ENCODE results near the gene PRR19. TPM values are rescaled to one million over a fixed set of nuclear protein-coding genes. Genes with fewer than 3 reads are reported as not detected.

Gene PRR19
- total RNA-seq, 2 experiments from 2014 or later: 0.16 TPM; not detected in 1

- no peaks in the 10 kb centered on the region for H3K36me3 Mint-ChIP-seq (ENCODE audit: low read depth)
- no peak overlapping the region for H3K4me3 ChIP-seq (ENCODE audit: low read length)
- H3K27ac Mint-ChIP-seq: no peak overlapping the region
- H3K27me3 ChIP-seq (ENCODE audit: control insufficient read depth in 1 of 2, insufficient read depth in 2 of 2, low read length in 2 of 2): no peaks in the 10 kb centered on the region
- H3K36me3 ChIP-seq (ENCODE audit: insufficient read depth, low read length): peaks cover 2% of the 10 kb centered on the region
- ATAC-seq (ENCODE audit: poor library complexity): no peak
- peaks cover 3% of the 10 kb centered on the region for H3K4me1 ChIP-seq (ENCODE audit: insufficient read depth, low read length)
- DNase-seq: no peak
- H3K4me1 Mint-ChIP-seq (ENCODE audit: low read depth): peaks cover 7% of the 10 kb centered on the region
- H3K4me3 Mint-ChIP-seq: no peak overlapping the region
- ChIA-PET POLR2A (interaction anchor here (0.6 kb wide), 1 partner anchor 200 kb away, joined by 3 read pairs; the partner anchor contains the start of gene POU2F2), CTCF (no interaction called here)
- H3K27me3 Mint-ChIP-seq: no peaks in the 10 kb centered on the region
- H3K27ac ChIP-seq (ENCODE audit: low read depth in 1 of 2, low read length in 2 of 2): no peak overlapping the region
- no peak for TF ChIP-seq CTCF (IDR thresholded peaks at IDR 0.05)
- no peaks in the 10 kb centered on the region for H3K9me3 ChIP-seq (ENCODE audit: control insufficient read depth in 1 of 2, insufficient read depth in 1 of 2, low read length in 2 of 2)
- intact Hi-C loops (cut with DNase I, micrococcal nuclease): no loop called here
- no peaks in the 10 kb centered on the region for H3K9me3 Mint-ChIP-seq
Observed at GRCh38 chr19:42332059-42332458, 30.1 kb downstream of the PRR19 start.

GRCh38 chr19:42333018-42333417, 31.1 kb downstream of the PRR19 start:
- DNase-seq: no peak
- Mint-ChIP-seq H3K4me3 (no peak overlapping the region), H3K27ac (no peak overlapping the region), H3K27me3 (no peaks in the 10 kb centered on the region), H3K4me1 (ENCODE audit: low read depth) (peaks cover 5% of the 10 kb centered on the region), H3K9me3 (no peaks in the 10 kb centered on the region), H3K36me3 (ENCODE audit: low read depth) (no peaks in the 10 kb centered on the region)
- no peak for ATAC-seq (ENCODE audit: poor library complexity)
- no peaks in the 10 kb centered on the region for H3K9me3 ChIP-seq (ENCODE audit: control insufficient read depth in 1 of 2, insufficient read depth in 1 of 2, low read length in 2 of 2)
- H3K4me3 ChIP-seq (ENCODE audit: low read length): no peak overlapping the region
- intact Hi-C loops (cut with DNase I, micrococcal nuclease): no loop called here
- POLR2A ChIA-PET: no interaction called here
- H3K27ac ChIP-seq (ENCODE audit: low read depth in 1 of 2, low read length in 2 of 2): no peak overlapping the region
- H3K36me3 ChIP-seq (ENCODE audit: insufficient read depth, low read length): peaks cover 2% of the 10 kb centered on the region
- no peaks in the 10 kb centered on the region for H3K27me3 ChIP-seq (ENCODE audit: control insufficient read depth in 1 of 2, insufficient read depth in 2 of 2, low read length in 2 of 2)
- H3K4me1 ChIP-seq (ENCODE audit: insufficient read depth, low read length): no peaks in the 10 kb centered on the region
- CTCF ChIA-PET: no interaction called here
- no peak for TF ChIP-seq CTCF (IDR thresholded peaks at IDR 0.05)

- TF ChIP-seq CTCF (IDR thresholded peaks at IDR 0.05): no peak
- H3K9me3 ChIP-seq (ENCODE audit: control insufficient read depth in 1 of 2, insufficient read depth in 1 of 2, low read length in 2 of 2): no peaks in the 10 kb centered on the region
- no peak for DNase-seq
- no peak overlapping the region for H3K27ac ChIP-seq (ENCODE audit: low read depth in 1 of 2, low read length in 2 of 2)
- H3K4me3 ChIP-seq (ENCODE audit: low read length): no peak overlapping the region
- no peaks in the 10 kb centered on the region for H3K27me3 Mint-ChIP-seq
- no peak overlapping the region for H3K27ac Mint-ChIP-seq
- H3K4me1 Mint-ChIP-seq (ENCODE audit: low read depth): no peaks in the 10 kb centered on the region
- intact Hi-C loops (cut with DNase I, micrococcal nuclease): no loop called here
- H3K36me3 Mint-ChIP-seq (ENCODE audit: low read depth): no peaks in the 10 kb centered on the region
- H3K36me3 ChIP-seq (ENCODE audit: insufficient read depth, low read length): peaks cover 2% of the 10 kb centered on the region
- H3K4me3 Mint-ChIP-seq: no peak overlapping the region
- H3K27me3 ChIP-seq (ENCODE audit: control insufficient read depth in 1 of 2, insufficient read depth in 2 of 2, low read length in 2 of 2): no peaks in the 10 kb centered on the region
- ATAC-seq (ENCODE audit: poor library complexity): no peak
- POLR2A ChIA-PET: no interaction called here
- H3K9me3 Mint-ChIP-seq: no peaks in the 10 kb centered on the region
- no peaks in the 10 kb centered on the region for H3K4me1 ChIP-seq (ENCODE audit: insufficient read depth, low read length)
- CTCF ChIA-PET: no interaction called here
Observed at GRCh38 chr19:42333975-42334696, 32.2 kb downstream of the PRR19 start.

Measured in CD4-positive, alpha-beta T cell (primary cell).